ENCODE results near the gene STX5. TPM values are rescaled to one million over a fixed set of nuclear protein-coding genes. Genes with fewer than 3 reads are reported as not detected.

STX5 gene
- total and polyA plus RNA-seq, 11 donors, result 8.6 to 36.1 (median 18.9) TPM

DNA sequence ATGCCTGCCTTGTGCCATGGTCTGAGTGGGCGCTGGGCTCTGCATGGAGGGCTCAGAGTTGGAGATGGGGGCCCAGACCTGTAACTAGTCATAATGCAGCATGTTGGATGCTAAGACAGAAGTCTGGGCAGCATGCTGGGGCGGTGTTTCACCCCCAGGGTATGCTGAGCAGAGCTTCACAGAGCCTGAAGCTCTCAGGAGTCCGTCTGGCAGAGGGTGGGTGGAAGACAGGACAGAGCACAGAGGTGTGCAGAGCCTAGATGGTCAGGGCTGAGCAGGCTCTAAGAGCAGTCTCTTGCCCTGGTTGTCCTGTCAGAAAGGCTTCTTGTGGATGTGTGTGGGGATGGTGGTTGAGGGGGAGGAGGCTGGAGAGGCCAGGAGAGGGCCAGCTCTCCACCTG lies 53.4 kb downstream of the STX5 start:
- no peak overlapping the region for H3K27ac ChIP-seq
- TF ChIP-seq, protein P1, sequence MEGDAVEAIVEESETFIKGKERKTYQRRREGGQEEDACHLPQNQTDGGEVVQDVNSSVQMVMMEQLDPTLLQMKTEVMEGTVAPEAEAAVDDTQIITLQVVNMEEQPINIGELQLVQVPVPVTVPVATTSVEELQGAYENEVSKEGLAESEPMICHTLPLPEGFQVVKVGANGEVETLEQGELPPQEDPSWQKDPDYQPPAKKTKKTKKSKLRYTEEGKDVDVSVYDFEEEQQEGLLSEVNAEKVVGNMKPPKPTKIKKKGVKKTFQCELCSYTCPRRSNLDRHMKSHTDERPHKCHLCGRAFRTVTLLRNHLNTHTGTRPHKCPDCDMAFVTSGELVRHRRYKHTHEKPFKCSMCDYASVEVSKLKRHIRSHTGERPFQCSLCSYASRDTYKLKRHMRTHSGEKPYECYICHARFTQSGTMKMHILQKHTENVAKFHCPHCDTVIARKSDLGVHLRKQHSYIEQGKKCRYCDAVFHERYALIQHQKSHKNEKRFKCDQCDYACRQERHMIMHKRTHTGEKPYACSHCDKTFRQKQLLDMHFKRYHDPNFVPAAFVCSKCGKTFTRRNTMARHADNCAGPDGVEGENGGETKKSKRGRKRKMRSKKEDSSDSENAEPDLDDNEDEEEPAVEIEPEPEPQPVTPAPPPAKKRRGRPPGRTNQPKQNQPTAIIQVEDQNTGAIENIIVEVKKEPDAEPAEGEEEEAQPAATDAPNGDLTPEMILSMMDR (IDR thresholded peaks at IDR 0.05), result no peak
- TF ChIP-seq POLR2A (IDR thresholded peaks at IDR 0.05), result no peak
- H3K4me1 ChIP-seq, result no peaks in the 10 kb centered on the region
- no peaks in the 10 kb centered on the region for H3K27me3 ChIP-seq
- ATAC-seq (peak in 1 of 4 donors; percentile 21), DNase-seq (peak in 1 of 5 donors; percentile 10)
- 89 to 94% (median 92%) methylated on average over 3 of the region's 3 CpGs for WGBS, 4 donors
- intact Hi-C loops (cut with DNase I), result no loop called here
- H3K4me3 ChIP-seq, result no peak overlapping the region
- H3K36me3 ChIP-seq, result peaks cover 0 to 69% (median 63%) of the 10 kb centered on the region in 9 donors
- H3K9me3 ChIP-seq, result no peaks in the 10 kb centered on the region

DNA sequence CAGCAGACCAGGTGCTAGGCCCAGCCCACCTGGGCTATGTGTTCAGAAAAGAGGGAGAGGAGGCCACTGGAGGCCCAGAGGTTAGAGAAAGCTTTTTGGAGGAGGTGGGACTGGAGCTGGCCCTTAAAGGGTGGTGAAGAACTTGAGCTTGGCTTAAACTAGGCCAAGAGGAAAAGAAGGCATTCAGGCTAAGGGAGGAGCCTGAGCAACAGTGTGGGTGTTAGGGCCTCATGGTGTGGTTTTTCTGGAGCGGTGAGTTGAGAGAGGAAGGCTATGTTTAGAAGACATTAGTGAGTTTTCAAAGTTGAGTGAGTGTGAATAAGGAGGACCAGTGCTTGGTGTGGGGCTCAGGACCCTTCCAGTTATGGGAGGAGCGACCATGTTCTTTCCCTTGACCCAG lies 54.5 kb downstream of the STX5 start:
- Histone ChIP-seq H3K4me3 (no peak overlapping the region), H3K36me3 (peaks cover 0 to 62% (median 55%) of the 10 kb centered on the region in 9 donors), H3K27ac (no peak overlapping the region), H3K27me3 (no peaks in the 10 kb centered on the region), H3K9me3 (no peaks in the 10 kb centered on the region), H3K4me1 (peaks cover 0 to 3% (median under 1%) of the 10 kb centered on the region in 12 donors)
- peak in 1 of 5 donors; percentile 14 for DNase-seq
- WGBS, 4 donors, result 87 to 96% (median 93%) methylated on average over 2 of the region's 2 CpGs
- TF ChIP-seq, protein P1 (IDR thresholded peaks at IDR 0.05), result no peak
- no peak for TF ChIP-seq POLR2A (IDR thresholded peaks at IDR 0.05)
- ATAC-seq, result peak in 1 of 4 donors; percentile 8
- intact Hi-C loops (cut with DNase I), result no loop called here

DNA sequence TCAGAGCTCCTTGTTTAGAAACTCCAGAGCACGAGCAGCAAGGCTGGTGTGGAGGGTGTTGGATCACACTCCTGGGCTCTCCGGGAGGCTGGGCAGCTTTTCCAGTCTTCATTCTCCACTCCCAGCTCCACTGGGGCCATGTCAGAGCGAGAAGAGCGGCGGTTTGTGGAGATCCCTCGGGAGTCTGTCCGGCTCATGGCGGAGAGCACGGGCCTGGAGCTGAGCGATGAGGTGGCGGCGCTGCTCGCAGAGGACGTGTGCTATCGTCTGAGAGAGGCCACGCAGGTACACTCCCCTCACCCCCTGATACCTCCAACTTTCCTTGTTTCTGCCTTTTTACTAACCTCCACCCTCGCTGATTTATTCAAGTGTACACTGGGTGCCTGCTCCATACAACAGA lies 56.2 kb downstream of the STX5 start:
- Histone ChIP-seq H3K27ac (no peak overlapping the region), H3K36me3 (peaks cover 0 to 53% (median 48%) of the 10 kb centered on the region in 9 donors), H3K27me3 (no peaks in the 10 kb centered on the region), H3K9me3 (no peaks in the 10 kb centered on the region), H3K4me1 (peaks cover 0 to 14% (median 10%) of the 10 kb centered on the region in 12 donors), H3K4me3 (no peak overlapping the region)
- DNase-seq, result peak in 1 of 5 donors; percentile 39
- TF ChIP-seq POLR2A (IDR thresholded peaks at IDR 0.05), result no peak
- TF ChIP-seq, protein P1 (IDR thresholded peaks at IDR 0.05), result no peak
- no peak for ATAC-seq
- intact Hi-C loops (cut with DNase I), result no loop called here
- WGBS, 4 donors, result 87 to 94% (median 90%) methylated on average over 17 of the region's 17 CpGs

DNA sequence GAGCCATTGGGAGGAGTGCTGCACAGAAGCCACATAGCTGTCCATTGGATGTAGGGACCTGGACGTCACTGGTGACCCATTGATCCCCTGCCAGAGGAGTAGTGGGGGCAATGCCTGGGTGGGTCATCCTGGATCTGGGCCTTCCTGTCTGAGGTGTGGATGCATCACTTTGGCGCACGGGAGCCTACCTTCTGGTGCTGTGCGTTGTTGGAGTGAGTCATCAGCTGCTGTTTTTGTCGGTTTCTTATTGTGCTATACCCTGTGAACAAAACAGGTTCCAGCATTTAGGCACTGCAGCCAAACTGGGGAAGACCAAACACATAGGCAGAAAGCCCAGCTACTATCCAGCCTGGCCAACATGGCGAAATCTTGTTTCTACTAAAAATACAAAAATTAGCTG lies 57.4 kb downstream of the STX5 start:
- ATAC-seq (no peak), DNase-seq (peak in 1 of 5 donors; percentile 7)
- intact Hi-C loops (cut with DNase I), result loop anchor here in 1 of 10 donors (5.0 kb wide), 1 partner anchor 47 kb away; the partner anchor contains the start of genes HNRNPUL2 and TTC9C
- WGBS, 4 donors, result 92 to 95% (median 94%) methylated on average over 6 of the region's 6 CpGs
- Histone ChIP-seq H3K27me3 (no peaks in the 10 kb centered on the region), H3K27ac (no peak overlapping the region), H3K9me3 (no peaks in the 10 kb centered on the region), H3K36me3 (peaks cover 0 to 41% (median 38%) of the 10 kb centered on the region in 9 donors), H3K4me3 (no peak overlapping the region), H3K4me1 (peaks cover 0 to 26% (median 19%) of the 10 kb centered on the region in 12 donors)
- TF ChIP-seq, protein P1 (IDR thresholded peaks at IDR 0.05), result no peak
- TF ChIP-seq POLR2A (IDR thresholded peaks at IDR 0.05), result no peak
